HG03039 (cell line): ENCODE data around the gene MEMO1.
"Not testable (repeated sequence)": the region's sequence is repeated elsewhere in the genome, so short reads cannot be mapped to it uniquely, and the experiment has no call there.

ENCODE experiments used
- ATAC-seq: cut with Tn5 transposase; IDR thresholded peaks from one replicate; pipeline ENCODE4 v1.9.1; 2021; ENCODE audit warnings: mild to moderate bottlenecking, moderate library complexity; ENCODE audit not compliant: unreplicated experiment

MEMO1 gene

GRCh38 chr2:32010670-32011484 is at the start of gene MEMO1:
TSS of gene MEMO1 (minus strand) at chr2:32011008. CDS start at chr2:32010247, 761 bp downstream.
- ATAC-seq = peak; percentile 55

- no peak for ATAC-seq
Measured at GRCh38 chr2:32060266-32060665, 49.5 kb upstream of the MEMO1 start.

- ATAC-seq = no peak
Measured at GRCh38 chr2:32058130-32058529, 47.3 kb upstream of the MEMO1 start.

- ATAC-seq = not testable (repeated sequence)
Measured at GRCh38 chr2:32054583-32054982, 43.8 kb upstream of the MEMO1 start.

GRCh38 chr2:32051836-32052439 is 41.1 kb upstream of the MEMO1 start:
- ATAC-seq = no peak

- ATAC-seq = no peak
Measured at GRCh38 chr2:32043561-32043960, 32.8 kb upstream of the MEMO1 start.

- peak; percentile 86 for ATAC-seq
Measured at GRCh38 chr2:32039447-32040219, 28.8 kb upstream of the MEMO1 start, which contains the start of gene DPY30. TSS of gene DPY30 (minus strand) at chr2:32039805. CDS start at chr2:32039456, 349 bp downstream.

- not testable (repeated sequence) for ATAC-seq
Measured at GRCh38 chr2:32034198-32034887, 23.5 kb upstream of the MEMO1 start.

GRCh38 chr2:32018789-32019482 is 8.1 kb upstream of the MEMO1 start:
- not testable (repeated sequence) for ATAC-seq

GRCh38 chr2:32012872-32013271 is 2.1 kb upstream of the MEMO1 start:
- no peak for ATAC-seq

GRCh38 chr2:32011485-32011960 is 715 bp upstream of the MEMO1 start:
- ATAC-seq = no peak

- ATAC-seq = peak; percentile 54
Measured at GRCh38 chr2:32010280-32010669, 533 bp downstream of the MEMO1 start.

- peak; percentile 21 for ATAC-seq
Measured at GRCh38 chr2:32009516-32010256, 1.1 kb downstream of the MEMO1 start.

GRCh38 chr2:32008805-32009515 is 1.8 kb downstream of the MEMO1 start:
- ATAC-seq = no peak

- ATAC-seq = no peak
Measured at GRCh38 chr2:32007121-32007391, 3.8 kb downstream of the MEMO1 start.

GRCh38 chr2:32005371-32005976 is 5.3 kb downstream of the MEMO1 start:
- no peak for ATAC-seq

GRCh38 chr2:32003791-32004190 is 7.0 kb downstream of the MEMO1 start:
- ATAC-seq = no peak

- ATAC-seq = no peak
Measured at GRCh38 chr2:32002406-32002805, 8.4 kb downstream of the MEMO1 start.

- ATAC-seq = no peak
Measured at GRCh38 chr2:31999438-31999837, 11.4 kb downstream of the MEMO1 start.
